Fibroblast of lung (primary cell): ENCODE results near the gene NBEA. TPM values are rescaled to one million over a fixed set of nuclear protein-coding genes. Genes with fewer than 3 reads are reported as not detected.

ENCODE experiments used
- DNase-seq, 2 donors: peaks; one replicate each; pipeline versions ENCODE4 v3.0.0 to v3.0.0-alpha.2; 2010; ENCODE audit warnings: low read depth in 2 of 2
- H2AFZ ChIP-seq: 2 replicates; pipeline ENCODE4 v1.5.1; 2012; ENCODE audit warnings: low read length, control low read depth, inconsistent platforms
- H3K27ac ChIP-seq: 2 replicates; pipeline ENCODE4 v1.5.1; 2011; ENCODE audit warnings: low read length, control low read depth; ENCODE audit not compliant: insufficient read depth
- H3K27me3 ChIP-seq: 2 replicates; pipeline ENCODE4 v1.5.1; 2011; ENCODE audit warnings: mild to moderate bottlenecking, low read length; ENCODE audit not compliant: control insufficient read depth, insufficient read depth
- H3K36me3 ChIP-seq: 2 replicates; pipeline ENCODE4 v1.5.1; 2011; ENCODE audit warnings: low read length; ENCODE audit not compliant: control insufficient read depth, insufficient read depth
- H3K4me1 ChIP-seq: 2 replicates; pipeline ENCODE4 v1.5.1; 2011; ENCODE audit warnings: low read length; ENCODE audit not compliant: control insufficient read depth, insufficient read depth; ENCODE audit errors: extremely low read depth
- H3K4me2 ChIP-seq: 2 replicates; pipeline ENCODE4 v1.5.1; 2011; ENCODE audit warnings: low read length, control low read depth; ENCODE audit not compliant: insufficient read depth; ENCODE audit errors: extremely low read depth
- H3K4me3 ChIP-seq, 4 experiments: fragments of 200-600 bp in 1 of 4; sonication (generic) in 1 of 4; replicated peaks in 1 of 4; 2 replicates each; pipeline ENCODE4 v1.5.1; 2011 to 2016; ENCODE audit warnings: low read length in 4 of 4, low read depth in 3 of 4, mild to moderate bottlenecking in 3 of 4, control low read depth in 2 of 4, inconsistent platforms in 1 of 4, mixed read lengths in 1 of 4; ENCODE audit not compliant: insufficient read depth in 1 of 4; ENCODE audit errors: control extremely low read depth in 1 of 4
- H3K79me2 ChIP-seq: 2 replicates; pipeline ENCODE4 v1.5.1; 2012; ENCODE audit warnings: mild to moderate bottlenecking, low read length, inconsistent platforms; ENCODE audit not compliant: control insufficient read depth, insufficient read depth
- H3K9ac ChIP-seq: 2 replicates; pipeline ENCODE4 v1.5.1; 2011; ENCODE audit warnings: mild to moderate bottlenecking, low read length, control low read depth; ENCODE audit not compliant: insufficient read depth
- H3K9me3 ChIP-seq: 2 replicates; pipeline ENCODE4 v1.5.1; 2012; ENCODE audit warnings: low read depth, low read length; ENCODE audit not compliant: control insufficient read depth, insufficient read depth
- H4K20me1 ChIP-seq: 2 replicates; pipeline ENCODE4 v1.5.1; 2011; ENCODE audit warnings: low read length; ENCODE audit not compliant: control insufficient read depth, insufficient read depth; ENCODE audit errors: extremely low read depth
- CTCF ChIP-seq, 2 donors: IDR thresholded peaks in 1 of 2; conservative IDR thresholded peaks in 1 of 2; 1 replicate in 1 of 2; 2 replicates in 1 of 2; pipeline ENCODE4 v1.5.1; 2011 to 2012; ENCODE audit warnings: low read length in 2 of 2, control low read depth in 1 of 2, inconsistent platforms in 1 of 2, low read depth in 1 of 2, mild to moderate bottlenecking in 1 of 2
- EZH2 ChIP-seq: IDR thresholded peaks from 2 replicates; pipeline ENCODE4 v1.5.1; 2012; ENCODE audit warnings: low read length, control low read depth, mild to moderate bottlenecking; ENCODE audit errors: missing control alignments
- polyA plus RNA-seq, 2 donors: library from polyadenylated mRNA; depleted of rRNA in 1 of 2; stranded (reverse) in 1 of 2; unstranded in 1 of 2; fragments of >200 nt; gene quantifications; 2 replicates each; pipeline ENCODE4 v1.2.1, GENCODE V29; 2011 to 2012; ENCODE audit warnings: missing spikeins in 1 of 2
- total RNA-seq: library from RNA; depleted of rRNA; stranded (reverse); fragments of >200 nt; gene quantifications from 2 replicates; pipeline ENCODE4 v1.2.1, GENCODE V29; 2014

NBEA gene
- total and polyA plus RNA-seq, 2 donors (not counting 1 experiment from before 2014, with no cell fraction given), result 3.6 to 7.8 TPM

GRCh38 chr13:35365883-35366282 lies 423.8 kb downstream of the NBEA start:
- H4K20me1 ChIP-seq, result no peaks in the 10 kb centered on the region
- no peak overlapping the region for H3K9ac ChIP-seq
- no peaks in the 10 kb centered on the region for H3K9me3 ChIP-seq
- H3K4me3 ChIP-seq, result no peak overlapping the region
- H3K27ac ChIP-seq, result no peak overlapping the region
- no peak overlapping the region for H2AFZ ChIP-seq
- TF ChIP-seq EZH2, result no peak
- TF ChIP-seq CTCF (conservative IDR thresholded peaks at IDR 0.05 in 1 of 2, IDR thresholded peaks at IDR 0.05 in 1 of 2; ENCODE audit: low read depth in 1 of 2, low read length in 2 of 2), result no peak
- DNase-seq, result no peak
- H3K79me2 ChIP-seq, result no peaks in the 10 kb centered on the region
- no peaks in the 10 kb centered on the region for H3K27me3 ChIP-seq
- H3K4me2 ChIP-seq, result no peak overlapping the region
- H3K4me1 ChIP-seq, result no peaks in the 10 kb centered on the region
- no peaks in the 10 kb centered on the region for H3K36me3 ChIP-seq

- no peak for DNase-seq
- H3K4me2 ChIP-seq, result no peak overlapping the region
- H3K4me3 ChIP-seq, result no peak overlapping the region
Measured at GRCh38 chr13:35367586-35367985, 425.5 kb downstream of the NBEA start.

GRCh38 chr13:35378939-35379338 lies 436.9 kb downstream of the NBEA start:
- no peak overlapping the region for H3K9ac ChIP-seq
- H2AFZ ChIP-seq, result no peak overlapping the region
- H3K27me3 ChIP-seq, result no peaks in the 10 kb centered on the region
- H3K4me2 ChIP-seq, result no peak overlapping the region
- H3K4me1 ChIP-seq, result no peaks in the 10 kb centered on the region
- no peaks in the 10 kb centered on the region for H4K20me1 ChIP-seq
- no peaks in the 10 kb centered on the region for H3K9me3 ChIP-seq
- peak; percentile 8 to 45 for DNase-seq
- H3K79me2 ChIP-seq, result no peaks in the 10 kb centered on the region
- no peak overlapping the region for H3K4me3 ChIP-seq
- no peak for TF ChIP-seq CTCF (conservative IDR thresholded peaks at IDR 0.05 in 1 of 2, IDR thresholded peaks at IDR 0.05 in 1 of 2; ENCODE audit: low read depth in 1 of 2, low read length in 2 of 2)
- TF ChIP-seq EZH2, result no peak
- H3K27ac ChIP-seq, result no peak overlapping the region
- no peaks in the 10 kb centered on the region for H3K36me3 ChIP-seq

More at GRCh38 chr13:35367586-35367985, 425.5 kb downstream of the NBEA start:
- Histone ChIP-seq H3K27me3 (no peaks in the 10 kb centered on the region), H3K9me3 (no peaks in the 10 kb centered on the region), H3K9ac (no peak overlapping the region), H3K27ac (no peak overlapping the region), H3K4me1 (no peaks in the 10 kb centered on the region), H4K20me1 (no peaks in the 10 kb centered on the region), H2AFZ (no peak overlapping the region), H3K79me2 (no peaks in the 10 kb centered on the region), H3K36me3 (no peaks in the 10 kb centered on the region)
- no peak for TF ChIP-seq EZH2
- no peak for TF ChIP-seq CTCF (conservative IDR thresholded peaks at IDR 0.05 in 1 of 2, IDR thresholded peaks at IDR 0.05 in 1 of 2; ENCODE audit: low read depth in 1 of 2, low read length in 2 of 2)
